Measurements from ENCODE around the gene EXT2.

Gene EXT2

DNA sequence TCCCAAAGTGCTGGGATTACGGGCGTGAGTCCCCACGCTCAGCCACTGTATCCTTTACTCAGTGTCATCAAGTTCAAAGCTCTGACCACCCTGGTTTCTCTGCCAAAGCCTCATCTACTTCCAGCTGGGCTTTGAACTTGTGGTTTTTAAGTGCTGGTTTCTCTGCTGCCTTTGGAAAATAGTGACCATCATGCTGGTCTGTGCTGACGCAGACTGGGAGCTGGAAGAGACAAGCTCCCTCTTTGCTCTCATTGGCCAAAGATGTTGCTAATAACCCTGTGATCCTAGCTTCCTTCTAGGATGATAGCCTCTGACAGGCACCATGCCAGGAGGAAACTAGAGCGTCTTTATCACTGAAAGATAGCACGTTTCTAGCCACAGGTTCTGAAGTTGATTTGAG, 152.0 kb downstream of the EXT2 start:
- TF ChIP-seq ZFX (IDR thresholded peaks at IDR 0.05), result no peak
- TF ChIP-seq, protein P1, sequence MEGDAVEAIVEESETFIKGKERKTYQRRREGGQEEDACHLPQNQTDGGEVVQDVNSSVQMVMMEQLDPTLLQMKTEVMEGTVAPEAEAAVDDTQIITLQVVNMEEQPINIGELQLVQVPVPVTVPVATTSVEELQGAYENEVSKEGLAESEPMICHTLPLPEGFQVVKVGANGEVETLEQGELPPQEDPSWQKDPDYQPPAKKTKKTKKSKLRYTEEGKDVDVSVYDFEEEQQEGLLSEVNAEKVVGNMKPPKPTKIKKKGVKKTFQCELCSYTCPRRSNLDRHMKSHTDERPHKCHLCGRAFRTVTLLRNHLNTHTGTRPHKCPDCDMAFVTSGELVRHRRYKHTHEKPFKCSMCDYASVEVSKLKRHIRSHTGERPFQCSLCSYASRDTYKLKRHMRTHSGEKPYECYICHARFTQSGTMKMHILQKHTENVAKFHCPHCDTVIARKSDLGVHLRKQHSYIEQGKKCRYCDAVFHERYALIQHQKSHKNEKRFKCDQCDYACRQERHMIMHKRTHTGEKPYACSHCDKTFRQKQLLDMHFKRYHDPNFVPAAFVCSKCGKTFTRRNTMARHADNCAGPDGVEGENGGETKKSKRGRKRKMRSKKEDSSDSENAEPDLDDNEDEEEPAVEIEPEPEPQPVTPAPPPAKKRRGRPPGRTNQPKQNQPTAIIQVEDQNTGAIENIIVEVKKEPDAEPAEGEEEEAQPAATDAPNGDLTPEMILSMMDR (conservative IDR thresholded peaks at IDR 0.05), result no peak
- H3K27ac ChIP-seq, result no peak overlapping the region

DNA sequence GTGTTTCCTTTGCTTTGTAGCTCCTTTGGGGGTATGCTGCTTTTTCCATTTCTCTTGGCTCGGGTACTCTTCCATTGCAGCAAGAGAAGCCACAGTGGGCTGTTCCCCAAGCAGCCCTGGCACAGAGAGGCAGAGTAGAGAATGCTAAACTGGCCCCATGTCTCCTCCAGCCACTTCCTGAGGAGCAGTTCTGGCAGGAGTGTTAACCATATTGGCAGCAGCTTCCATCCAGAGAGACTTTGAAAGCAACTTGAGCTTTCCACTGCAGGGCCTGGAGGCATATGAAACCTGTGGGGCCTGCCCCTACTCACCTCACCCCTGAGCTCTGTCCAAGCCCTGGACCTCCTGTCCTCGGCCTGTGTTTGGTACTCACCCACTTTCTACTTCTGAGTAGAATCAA, 152.6 kb downstream of the EXT2 start:
- no peak for TF ChIP-seq ZFX (IDR thresholded peaks at IDR 0.05)
- TF ChIP-seq, protein P1 (conservative IDR thresholded peaks at IDR 0.05), result no peak

DNA sequence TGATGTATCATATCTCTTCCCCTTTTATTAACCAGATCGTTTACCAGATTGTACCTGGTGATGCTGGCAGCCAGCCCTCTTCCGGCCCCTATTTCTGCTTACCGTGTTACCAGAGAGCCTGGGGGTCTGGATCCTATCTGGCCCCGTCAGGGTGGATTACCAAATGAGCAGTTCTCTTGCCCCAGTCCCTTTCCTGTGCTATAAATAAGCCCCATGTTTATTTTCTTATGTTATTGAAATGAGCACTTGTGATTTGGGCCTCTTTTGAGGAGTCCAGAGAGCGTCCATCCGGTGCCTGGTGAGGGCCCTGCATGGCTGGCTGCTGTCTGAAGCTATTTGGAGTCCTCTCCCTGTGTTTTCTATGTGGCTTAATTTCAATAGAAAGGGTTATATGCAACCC, 154.9 kb downstream of the EXT2 start:
- no peak overlapping the region for H3K27ac ChIP-seq
- TF ChIP-seq, protein P1 (conservative IDR thresholded peaks at IDR 0.05), result no peak
- TF ChIP-seq ZFX (IDR thresholded peaks at IDR 0.05), result no peak

More for the DNA sequence above, 152.6 kb downstream of the EXT2 start:
- H3K27ac ChIP-seq, result no peak overlapping the region

DNA sequence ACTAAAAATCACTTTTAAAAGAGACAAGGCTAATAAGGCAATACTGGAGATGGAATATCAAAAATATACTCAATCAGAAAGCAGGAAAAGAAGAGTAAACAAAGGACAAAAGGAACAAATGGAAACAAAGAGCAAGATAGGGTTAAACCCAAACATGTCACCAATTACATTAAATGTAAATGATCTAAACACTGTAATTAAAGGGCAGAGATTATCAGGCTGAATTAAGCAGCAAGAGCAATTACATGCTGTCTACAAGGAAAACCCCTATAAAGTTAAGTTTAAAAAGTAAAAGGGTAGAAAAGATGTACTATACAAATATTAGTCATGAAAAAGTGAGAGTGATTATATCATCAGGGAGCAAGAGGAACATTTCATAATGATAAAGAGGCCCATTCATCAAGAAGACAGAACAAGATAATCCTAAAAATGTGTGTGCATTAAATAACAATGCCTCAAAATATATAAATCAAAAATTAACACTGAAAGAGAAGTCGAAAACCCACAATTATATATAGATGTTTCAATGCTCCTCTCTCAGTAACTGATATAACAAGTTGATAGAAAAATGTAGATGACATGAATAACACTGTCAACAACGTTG, 157.6 kb downstream of the EXT2 start:
- TF ChIP-seq, protein P1 (conservative IDR thresholded peaks at IDR 0.05), result no peak
- TF ChIP-seq ZFX (IDR thresholded peaks at IDR 0.05), result no peak
- no peak overlapping the region for H3K27ac ChIP-seq

DNA sequence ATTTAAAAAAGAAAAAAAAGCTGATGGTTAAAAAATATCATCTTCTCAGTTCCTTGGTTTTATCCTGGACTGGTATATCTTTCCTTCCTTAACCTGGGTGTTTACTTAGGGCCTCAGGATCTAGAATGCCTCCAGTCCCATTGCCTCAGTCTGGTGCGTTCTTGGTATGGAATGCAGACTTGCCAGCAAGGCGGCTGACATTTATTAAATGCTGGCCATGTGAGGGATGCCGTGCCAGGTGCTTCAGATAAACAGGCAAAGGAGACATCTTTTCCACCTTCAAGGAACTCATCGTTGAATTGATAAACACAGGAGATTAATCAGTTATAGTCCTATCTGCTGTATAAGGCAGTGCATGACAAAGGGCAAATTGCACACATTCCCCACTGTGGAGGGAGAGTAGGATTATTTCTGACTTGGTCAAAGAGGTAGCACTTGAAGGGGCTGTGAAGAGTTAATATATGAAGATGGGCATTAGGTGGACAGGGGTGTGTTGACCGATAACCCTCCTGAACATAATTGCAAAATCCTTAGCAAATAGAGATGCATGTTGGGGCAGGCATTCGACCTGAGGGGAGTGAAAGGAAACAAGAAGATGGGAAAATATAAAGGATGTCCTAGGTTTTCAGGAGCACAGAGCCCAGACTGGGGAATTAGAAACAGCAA, 160.1 kb downstream of the EXT2 start:
- no peak overlapping the region for H3K27ac ChIP-seq
- TF ChIP-seq ZFX (IDR thresholded peaks at IDR 0.05), result no peak
- TF ChIP-seq, protein P1 (conservative IDR thresholded peaks at IDR 0.05), result no peak

DNA sequence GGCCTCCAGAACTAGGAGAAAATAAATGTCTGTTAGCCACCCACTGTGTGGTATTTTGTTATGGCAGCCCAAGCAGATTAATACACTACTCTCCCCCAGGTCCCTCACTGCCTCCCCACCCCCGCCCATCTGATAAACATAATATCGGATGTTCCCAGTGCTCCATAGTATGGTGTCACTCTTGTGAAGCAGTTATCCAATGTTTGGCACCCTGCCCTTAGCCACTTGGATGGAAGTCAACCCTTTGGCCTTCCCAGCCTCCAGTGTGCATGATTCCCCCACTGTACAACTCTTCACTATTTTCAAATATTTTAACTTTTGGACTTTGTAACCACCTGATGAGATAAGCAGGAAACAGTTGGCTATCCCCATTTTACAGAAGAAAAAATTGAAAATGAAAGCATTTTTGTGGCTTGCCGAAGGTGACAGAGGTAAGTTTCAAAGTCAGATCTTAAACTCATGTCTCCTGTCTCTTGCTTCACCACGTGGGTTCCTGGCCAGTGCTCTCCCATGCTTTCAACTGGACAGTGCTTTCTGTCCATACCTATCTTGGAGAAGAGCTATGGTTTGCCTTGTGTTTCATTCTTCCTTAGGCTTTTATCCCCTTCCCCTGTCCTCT, 161.3 kb downstream of the EXT2 start:
- no peak overlapping the region for H3K27ac ChIP-seq
- TF ChIP-seq, protein P1 (conservative IDR thresholded peaks at IDR 0.05), result no peak
- TF ChIP-seq ZFX (IDR thresholded peaks at IDR 0.05), result no peak

Data from C4-2B (cell line).